Amniotic stem cell (primary cell): ENCODE results near the gene CIP2A.

Source experiments
- DNase-seq: peaks from one replicate; lab custom pipeline; 2025; lab: John Stamatoyannopoulos, UW

Gene CIP2A

GRCh38 chr3:108562565-108562964, 26.7 kb downstream of the CIP2A start:
- DNase-seq, result no peak

DNA sequence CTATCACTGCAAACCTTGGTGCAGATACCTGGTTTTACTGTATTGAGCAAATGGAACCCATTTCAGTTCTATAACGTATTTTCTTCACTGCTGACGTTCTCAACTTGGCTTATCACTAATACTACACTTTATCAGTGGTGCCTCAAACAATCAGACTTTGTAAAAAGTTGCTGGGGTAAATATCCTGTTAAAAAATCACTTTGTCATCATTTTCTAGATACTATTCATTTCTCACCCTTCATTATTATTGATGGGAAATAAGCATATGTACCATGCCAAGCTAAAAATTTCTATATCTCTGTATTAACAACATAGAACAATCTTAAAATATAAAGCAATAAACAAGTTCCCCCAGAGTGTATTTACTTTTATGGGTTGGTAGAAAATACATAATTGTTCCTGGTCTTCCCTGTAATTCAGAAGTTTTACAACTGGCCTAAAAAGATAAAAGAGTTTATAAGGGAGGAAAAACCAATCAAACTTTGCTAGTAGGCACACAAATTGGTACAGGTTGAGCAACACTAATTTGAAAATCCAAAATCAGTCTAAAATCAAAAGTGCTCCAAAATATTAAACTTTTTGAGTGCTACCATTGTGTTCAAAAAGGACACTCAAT, 33.2 kb downstream of the CIP2A start:
- no peak for DNase-seq

- no peak for DNase-seq
Observed at GRCh38 chr3:108554913-108555571, 34.2 kb downstream of the CIP2A start.

DNA sequence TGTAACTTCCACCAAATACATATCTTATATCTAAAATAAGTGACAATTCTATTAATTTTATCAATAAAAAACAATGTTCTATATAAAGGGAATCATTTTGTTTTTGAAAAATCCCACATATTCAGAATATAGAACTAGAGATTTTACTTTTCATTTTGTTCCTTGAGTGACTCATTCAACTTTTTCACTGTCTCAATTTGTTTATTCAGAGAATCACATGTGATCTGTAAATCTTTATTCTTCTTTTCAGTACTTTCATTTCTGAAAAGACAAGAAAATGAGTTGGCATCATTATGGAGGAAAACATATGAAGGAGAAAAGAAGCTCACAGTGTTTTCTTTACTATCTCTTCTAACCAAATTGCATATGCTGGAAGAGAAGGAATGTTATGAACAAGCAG, 35.0 kb downstream of the CIP2A start:
- DNase-seq, result no peak

DNA sequence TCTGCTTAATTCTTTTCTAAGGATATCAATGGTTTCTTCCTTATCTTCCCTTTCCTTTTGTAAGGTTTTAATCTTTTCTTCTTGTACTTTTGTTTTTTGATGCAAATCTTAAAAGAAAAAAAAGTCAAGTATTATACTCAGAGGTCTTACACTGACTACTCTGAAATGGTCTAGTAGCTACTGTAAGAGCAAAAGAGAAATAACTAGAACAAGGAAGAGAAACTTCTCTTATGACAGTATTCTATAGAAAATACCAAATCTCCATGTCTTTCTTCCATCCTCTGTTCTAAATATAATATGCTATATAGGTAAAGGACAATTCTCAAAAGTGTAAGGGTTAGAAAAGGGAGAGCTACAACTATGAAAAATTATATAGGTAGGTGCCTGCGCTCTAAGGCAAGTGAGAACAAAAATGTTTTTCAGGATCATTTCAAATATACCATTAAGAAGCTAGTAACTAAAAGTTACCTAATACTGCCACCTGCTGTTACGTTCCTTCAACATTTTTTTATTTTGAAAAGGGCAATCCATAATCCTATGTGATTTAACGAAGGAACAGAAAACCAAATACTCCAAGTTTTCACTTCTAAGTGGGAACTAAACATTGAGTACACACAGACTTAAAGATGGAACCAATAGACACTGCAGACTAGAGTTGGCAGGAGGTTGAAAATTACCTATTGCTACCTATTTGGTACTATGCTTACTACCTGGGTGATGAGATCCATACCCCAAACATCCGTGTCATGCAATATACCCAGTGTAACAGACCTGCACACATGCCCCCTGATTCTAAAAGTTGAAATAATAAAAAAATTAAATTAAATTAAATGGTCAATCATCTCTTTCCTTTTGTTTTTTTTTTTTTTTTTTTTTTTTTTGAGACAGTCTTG, 36.7 kb downstream of the CIP2A start:
- DNase-seq, result peak; percentile 31

- DNase-seq, result no peak
Observed at GRCh38 chr3:108548886-108549285, 40.4 kb downstream of the CIP2A start.

DNA sequence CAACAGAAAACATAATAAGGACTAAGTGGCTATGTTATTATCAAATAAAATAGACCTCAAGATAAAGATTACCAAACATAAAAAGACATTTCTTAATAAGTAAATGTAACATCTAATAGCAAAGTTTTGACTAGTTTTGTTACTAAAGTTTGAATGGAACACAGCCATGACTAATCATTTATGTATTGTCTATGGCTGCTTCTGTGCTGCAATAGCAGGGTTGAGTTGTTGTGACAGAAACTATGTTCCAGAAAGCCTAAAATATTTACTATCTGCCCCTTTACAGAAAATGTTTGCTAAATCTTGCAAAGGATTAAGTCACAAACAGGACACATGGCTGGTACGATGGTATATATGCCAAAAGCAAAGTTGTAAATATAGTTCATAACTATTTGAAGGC, 40.9 kb downstream of the CIP2A start:
- DNase-seq, result no peak

GRCh38 chr3:108546692-108547091, 42.5 kb downstream of the CIP2A start:
- no peak for DNase-seq

DNA sequence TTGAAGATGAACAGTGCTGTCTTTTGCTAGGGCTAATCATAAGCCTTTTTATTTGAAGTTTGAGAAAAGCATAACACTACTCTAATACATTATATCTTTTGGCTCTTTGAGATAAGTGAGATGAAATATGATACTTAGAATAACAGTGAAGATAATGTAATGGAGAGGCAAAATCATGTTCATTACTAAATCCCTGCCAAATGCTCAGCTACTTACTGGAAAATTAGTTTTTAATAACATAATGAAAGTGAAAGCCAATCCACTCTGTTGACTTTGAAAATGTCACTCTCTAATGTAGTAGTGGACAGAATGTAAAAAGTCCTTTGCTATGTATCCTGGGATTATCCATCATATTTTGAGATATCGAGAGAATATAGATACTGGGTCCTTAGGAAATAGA, 43.0 kb downstream of the CIP2A start:
- no peak for DNase-seq

DNA sequence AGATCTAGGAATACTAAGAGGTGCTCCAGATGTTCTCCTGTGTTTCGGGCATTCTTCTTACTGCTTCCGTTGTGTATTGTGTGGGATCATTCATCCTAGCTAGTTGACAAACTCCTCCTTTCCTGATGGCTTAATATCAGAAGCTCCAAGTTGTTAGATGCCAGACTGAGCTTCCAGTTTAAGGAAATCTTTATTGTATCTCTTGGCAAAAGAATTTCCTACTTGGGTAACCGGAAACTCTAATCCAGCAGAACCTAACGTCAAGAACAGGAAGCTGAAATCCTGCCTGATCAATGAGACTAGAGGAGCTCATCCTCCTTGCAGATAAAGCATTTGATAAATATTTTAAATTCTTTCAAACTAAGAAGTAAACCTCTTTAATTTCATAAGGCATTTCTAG, 51.2 kb downstream of the CIP2A start:
- DNase-seq, result no peak

GRCh38 chr3:108528459-108529252, 60.6 kb downstream of the CIP2A start:
- no peak for DNase-seq

DNA sequence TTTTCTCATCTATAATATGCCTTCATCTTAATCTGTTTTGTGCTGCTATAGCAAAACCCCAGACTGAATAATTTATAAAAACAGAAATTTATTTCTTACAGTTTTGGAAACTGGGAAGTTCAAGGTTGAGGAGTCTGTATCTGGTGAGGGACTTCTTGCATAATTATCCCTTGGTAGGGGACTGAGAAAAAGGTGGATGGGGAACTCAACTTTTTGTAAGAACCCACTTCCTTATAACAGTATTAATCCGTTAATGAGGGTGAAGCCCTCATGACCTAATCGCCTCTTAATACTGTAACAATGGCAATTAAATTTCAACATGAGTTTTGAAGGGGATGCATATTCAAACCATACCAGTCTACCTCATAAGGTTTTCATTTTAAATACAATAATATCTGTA, 61.4 kb downstream of the CIP2A start:
- DNase-seq, result no peak

DNA sequence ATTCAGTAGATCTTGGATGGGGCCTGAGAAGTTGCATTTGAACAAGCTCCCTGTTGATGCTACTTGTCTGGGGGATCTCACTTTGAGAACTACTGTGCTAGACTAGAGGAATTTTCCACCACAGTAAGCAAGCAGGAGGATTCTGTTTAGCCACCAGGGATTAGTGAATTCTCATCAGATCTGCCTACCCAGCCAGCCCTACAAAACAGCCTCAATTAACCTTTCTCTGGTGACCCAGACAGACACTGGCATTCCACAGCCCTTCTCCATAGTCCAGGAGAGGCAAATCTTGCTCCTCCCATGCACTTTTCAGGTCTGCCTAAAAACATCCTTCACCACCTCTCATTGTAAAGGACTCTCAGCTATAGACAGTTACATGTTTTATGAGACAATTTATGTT, 62.1 kb downstream of the CIP2A start:
- no peak for DNase-seq

DNA sequence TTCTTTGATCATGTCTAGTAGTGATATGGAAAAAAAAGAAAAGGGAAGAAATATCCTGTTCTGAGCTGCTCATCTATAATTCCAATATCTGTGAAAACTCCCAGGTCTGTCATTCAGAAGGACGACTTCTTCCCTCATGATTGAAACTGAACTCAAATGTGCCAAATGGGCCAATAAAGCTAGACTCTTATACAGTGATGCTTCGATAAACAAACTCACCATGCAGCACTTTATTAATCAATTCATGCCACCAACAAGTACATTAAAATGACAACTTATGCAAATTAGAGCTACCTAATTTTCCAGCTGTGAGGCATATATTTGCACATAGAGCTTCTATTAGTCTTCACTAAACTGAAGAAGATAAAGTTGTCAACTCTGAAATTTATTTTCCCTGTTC, 63.3 kb downstream of the CIP2A start:
- no peak for DNase-seq

DNA sequence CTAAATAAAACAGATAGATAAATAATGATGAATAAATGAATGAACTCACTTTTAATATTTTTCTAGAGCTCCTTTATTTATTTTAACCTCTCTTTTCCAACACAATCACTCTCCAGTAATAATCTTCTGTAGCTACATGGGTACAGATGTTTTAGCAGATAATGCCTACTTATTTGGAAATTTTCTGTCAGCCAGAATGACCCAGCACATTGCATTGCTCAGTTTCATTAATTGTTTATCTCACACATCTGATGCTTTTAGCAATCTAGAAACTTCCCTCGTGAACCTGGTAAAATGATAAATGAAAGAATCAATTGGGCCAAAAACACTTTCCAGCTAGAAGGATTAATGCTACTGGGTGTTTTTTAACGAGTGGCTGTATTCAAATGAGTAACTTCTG, 64.0 kb downstream of the CIP2A start:
- DNase-seq, result no peak

- DNase-seq, result no peak
Observed at GRCh38 chr3:108524537-108524936, 64.7 kb downstream of the CIP2A start.

DNA sequence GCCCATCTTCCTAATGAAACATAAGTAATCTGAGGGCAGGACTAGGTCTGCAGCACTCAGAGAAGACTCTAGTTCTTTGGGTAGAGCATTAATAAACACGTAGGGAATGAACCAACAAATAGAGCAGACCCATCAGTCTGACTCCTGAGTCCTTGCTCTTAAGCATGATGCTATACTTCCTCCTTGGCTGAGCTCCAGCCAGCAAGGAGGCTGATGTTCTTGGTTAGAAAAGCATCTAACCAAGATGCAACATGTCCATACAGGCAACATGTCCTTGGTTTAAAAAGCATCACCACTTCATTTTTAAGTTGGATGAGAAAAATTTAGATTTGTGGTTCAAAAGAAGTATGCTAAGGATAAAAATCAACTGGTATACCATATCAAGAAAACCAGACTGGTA, 70.3 kb downstream of the CIP2A start:
- DNase-seq, result no peak

- DNase-seq, result no peak
Observed at GRCh38 chr3:108516881-108517280, 72.4 kb downstream of the CIP2A start.

DNA sequence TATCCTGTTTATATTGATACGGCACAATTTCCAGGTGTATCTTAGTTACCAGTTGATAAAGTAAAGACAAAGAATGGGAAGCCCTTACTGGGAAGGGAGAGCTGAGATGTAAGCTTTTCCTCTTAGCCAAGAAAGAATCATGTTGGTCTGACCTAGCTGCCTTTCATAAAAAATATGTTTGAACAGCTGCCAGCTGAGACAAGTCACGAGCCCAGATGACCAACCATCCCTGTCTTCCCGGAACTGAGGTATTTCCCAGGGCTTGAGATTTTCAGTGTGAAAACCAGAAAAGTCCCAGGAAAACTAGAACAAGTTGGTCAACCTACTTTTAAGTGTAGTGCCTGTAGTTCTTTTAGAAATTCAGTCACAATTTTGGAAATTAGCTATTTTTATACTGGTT, 75.3 kb downstream of the CIP2A start:
- DNase-seq, result no peak

- no peak for DNase-seq
Observed at GRCh38 chr3:108512671-108513070, 76.6 kb downstream of the CIP2A start.

DNA sequence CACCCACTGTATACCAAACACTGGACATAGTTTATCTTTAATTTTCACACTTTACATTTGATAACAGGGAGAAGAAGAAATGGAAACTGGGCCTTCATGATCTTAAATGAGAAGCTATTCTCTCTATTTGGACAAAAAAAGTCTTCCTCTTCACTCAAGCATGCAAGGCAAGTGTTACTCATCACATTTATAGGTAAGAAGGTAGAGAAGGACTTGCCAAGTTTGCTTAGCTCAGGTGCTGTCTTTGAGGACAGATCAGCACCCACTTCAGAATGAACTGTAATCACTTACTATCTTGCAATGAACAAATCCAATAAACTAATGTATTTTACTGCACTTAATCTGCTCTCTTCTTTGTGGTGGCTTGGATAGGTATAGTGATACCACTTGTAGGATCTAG, 77.7 kb downstream of the CIP2A start:
- DNase-seq, result no peak

GRCh38 chr3:108511055-108511454, 78.2 kb downstream of the CIP2A start:
- no peak for DNase-seq
